ENCODE results near the gene CACNA2D3.
"Not testable (repeated sequence)": the region's sequence is repeated elsewhere in the genome, so short reads cannot be mapped to it uniquely, and the experiment has no call there.

Gene CACNA2D3

GRCh38 chr3:54122324-54123002 lies at the start of gene CACNA2D3:
Gene CACNA2D3, plus strand, starts transcription at chr3:54122552.
- no peak for DNase-seq

GRCh38 chr3:54073386-54073785 lies 49.0 kb upstream of the CACNA2D3 start:
- no peak for DNase-seq

- DNase-seq, result no peak
These were observed 43.0 kb upstream of the CACNA2D3 start for GRCh38 chr3:54079314-54079713.

- DNase-seq, result no peak
These were observed 42.5 kb upstream of the CACNA2D3 start for GRCh38 chr3:54079730-54080325.

- no peak for DNase-seq
These were observed 38.4 kb upstream of the CACNA2D3 start for GRCh38 chr3:54083921-54084320.

- no peak for DNase-seq
These were observed 36.4 kb upstream of the CACNA2D3 start for GRCh38 chr3:54085936-54086335.

GRCh38 chr3:54086652-54087405 lies 35.5 kb upstream of the CACNA2D3 start:
- no peak for DNase-seq

- DNase-seq, result no peak
These were observed 34.6 kb upstream of the CACNA2D3 start for GRCh38 chr3:54087581-54088410.

GRCh38 chr3:54093491-54094248 lies 28.7 kb upstream of the CACNA2D3 start:
- no peak for DNase-seq

- no peak for DNase-seq
These were observed 27.4 kb upstream of the CACNA2D3 start for GRCh38 chr3:54094926-54095325.

GRCh38 chr3:54099381-54099780 lies 23.0 kb upstream of the CACNA2D3 start:
- DNase-seq, result no peak

GRCh38 chr3:54104084-54104483 lies 18.3 kb upstream of the CACNA2D3 start:
- no peak for DNase-seq

- DNase-seq, result not testable (repeated sequence)
These were observed 6.2 kb upstream of the CACNA2D3 start for GRCh38 chr3:54116129-54116528.

GRCh38 chr3:54120657-54121413 lies 1.5 kb upstream of the CACNA2D3 start:
- peak; percentile 32 for DNase-seq

GRCh38 chr3:54121414-54122323 lies 683 bp upstream of the CACNA2D3 start:
- DNase-seq, result no peak

- no peak for DNase-seq
These were observed 837 bp downstream of the CACNA2D3 start for GRCh38 chr3:54123003-54123775.

GRCh38 chr3:54123776-54124196 lies 1.4 kb downstream of the CACNA2D3 start:
- DNase-seq, result no peak

GRCh38 chr3:54125300-54125699 lies 2.9 kb downstream of the CACNA2D3 start:
- DNase-seq, result no peak

GRCh38 chr3:54126551-54126950 lies 4.2 kb downstream of the CACNA2D3 start:
- DNase-seq, result no peak
